A549 (cell line): ENCODE data around the gene RGMA. TPM values are rescaled to one million over a fixed set of nuclear protein-coding genes. Genes with fewer than 3 reads are reported as not detected.
A peak's percentile ranks its signal among the peaks of the same experiment; 100 is the strongest.

Source experiments
- ATAC-seq, 2 experiments: fragments of 200-7000 bp in 1 of 2; fragments of >200 bp in 1 of 2; cut with Nextera tagmentation in 1 of 2; cut with Tn5 transposase in 1 of 2; 3 replicates each; pipeline versions ENCODE4 v1.8.0 to v1.9.1; 2018 to 2020; ENCODE audit warnings: mild to moderate bottlenecking in 1 of 2, moderate library complexity in 1 of 2
- CTCF ChIA-PET: fragments of 300-600 bp; sonication (Branson Sonifier 250); formaldehyde crosslinking; extraction: SDS; loops from one replicate; lab custom pipeline; 2021; ENCODE audit warnings: antibody characterized with exemption, inconsistent platforms; lab: Yijun Ruan, JAX
- POLR2A ChIA-PET: fragments of 350-600 bp; formaldehyde crosslinking; extraction: SDS; loops from one replicate; lab custom pipeline; 2021; ENCODE audit warnings: antibody characterized with exemption, inconsistent platforms; lab: Yijun Ruan, JAX
- DNase-seq, 2 experiments: peaks; one replicate each; pipeline versions ENCODE4 v3.0.0 to v3.0.0-alpha.2; 2011 to 2016; ENCODE audit warnings: low read depth in 1 of 2, low spot score in 1 of 2
- FAIRE-seq: peaks from 2 replicates; lab custom pipeline; 2011; peaks lifted over from hg19 to GRCh38; lab: Jason Lieb, UNC
- H3K27ac ChIP-seq, 2 experiments: fragments of >200 bp; sonication (Bioruptor Twin); formaldehyde crosslinking; 3 replicates each; pipeline ENCODE4 v1.5.1; 2016 to 2017
- H3K4me1 ChIP-seq: fragments of >200 bp; sonication (Bioruptor Twin); formaldehyde crosslinking; 3 replicates; pipeline ENCODE4 v1.6.1; 2016
- H3K4me2 ChIP-seq: fragments of >200 bp; sonication (Bioruptor Twin); formaldehyde crosslinking; 3 replicates; pipeline ENCODE4 v1.6.1; 2016
- H3K4me3 ChIP-seq: fragments of >200 bp; sonication (Bioruptor Twin); formaldehyde crosslinking; 3 replicates; pipeline ENCODE4 v1.5.1; 2016
- H3K9me3 ChIP-seq: fragments of >200 bp; sonication (Bioruptor Twin); formaldehyde crosslinking; 3 replicates; pipeline ENCODE4 v1.6.1; 2016
- CBX2 ChIP-seq: fragments of 200-600 bp; sonication (generic); IDR thresholded peaks from 2 replicates; pipeline ENCODE4 v1.6.1; 2016; ENCODE audit warnings: low read depth, mild to moderate bottlenecking, borderline replicate concordance
- HEYL ChIP-seq: fragments of 250-450 bp; sonication (Bioruptor Pico); IDR thresholded peaks from 2 replicates; pipeline ENCODE4 v1.8.0; 2021; ENCODE audit warnings: mild to moderate bottlenecking, moderate library complexity
- HOXA7 ChIP-seq: fragments of 250-450 bp; sonication (Bioruptor Pico); IDR thresholded peaks from 2 replicates; pipeline ENCODE4 v1.5.0; 2020; ENCODE audit warnings: mild to moderate bottlenecking, moderate library complexity
- JUN ChIP-seq, 2 experiments: fragments of >200 bp; sonication (Bioruptor Twin); formaldehyde crosslinking; IDR thresholded peaks; 2 replicates in 1 of 2; 3 replicates in 1 of 2; pipeline ENCODE4 v1.6.1; 2016 to 2017
- KDM1A ChIP-seq: fragments of 200-600 bp; sonication (generic); IDR thresholded peaks from 2 replicates; pipeline ENCODE4 v1.6.1; 2016; ENCODE audit warnings: low read depth, mild to moderate bottlenecking
- KDM5A ChIP-seq: fragments of 200-600 bp; sonication (generic); IDR thresholded peaks from 2 replicates; pipeline ENCODE4 v1.6.1; 2016; ENCODE audit warnings: antibody characterized with exemption, mild to moderate bottlenecking
- MAFK ChIP-seq: fragments of 450-650 bp; IDR thresholded peaks from 2 replicates; pipeline ENCODE4 v1.6.1; 2014; ENCODE audit not compliant: partially characterized antibody
- MYC ChIP-seq: IDR thresholded peaks from 2 replicates; pipeline ENCODE4 v1.6.1; 2012; ENCODE audit warnings: mild to moderate bottlenecking, inconsistent platforms, low read length, improper control_type of control experiment, borderline replicate concordance
- NPAS2 ChIP-seq: fragments of 250-450 bp; sonication (Bioruptor Pico); IDR thresholded peaks from 2 replicates; pipeline ENCODE4 v1.8.0; 2022; ENCODE audit warnings: mild to moderate bottlenecking, moderate library complexity, borderline replicate concordance
- NR3C1 ChIP-seq: fragments of >200 bp; sonication (Bioruptor Twin); formaldehyde crosslinking; IDR thresholded peaks from 3 replicates; pipeline ENCODE4 v1.6.1; 2017
- POLR2AphosphoS2 ChIP-seq: conservative IDR thresholded peaks from 2 replicates; pipeline ENCODE4 v1.6.1; 2012; ENCODE audit warnings: low read length, improper control_type of control experiment, inconsistent platforms
- RAD21 ChIP-seq, 2 experiments: fragments of >200 bp in 1 of 2; sonication (Bioruptor Twin) in 1 of 2; formaldehyde crosslinking in 1 of 2; IDR thresholded peaks in 1 of 2; conservative IDR thresholded peaks in 1 of 2; 2 replicates in 1 of 2; 3 replicates in 1 of 2; pipeline ENCODE4 v1.6.1; 2012 to 2018; ENCODE audit warnings: inconsistent platforms in 1 of 2
- ZNF302 ChIP-seq: fragments of 250-450 bp; sonication (Bioruptor Pico); IDR thresholded peaks from 2 replicates; pipeline ENCODE4 v1.9.0; 2021; ENCODE audit warnings: inconsistent platforms, mild to moderate bottlenecking, moderate library complexity
- ZSCAN20 ChIP-seq: fragments of 250-450 bp; sonication (Bioruptor Pico); IDR thresholded peaks from 2 replicates; pipeline ENCODE4 v1.8.0; 2022; ENCODE audit warnings: mild to moderate bottlenecking, moderate library complexity
- WGBS: methylation state at CpG from one replicate; pipeline ENCODE4 v1.1.6; 2017; ENCODE audit errors: missing lambda C conversion rate; 5-methylcytosine and 5-hydroxymethylcytosine counted together
- polyA plus RNA-seq, 4 experiments: library from polyadenylated mRNA; depleted of rRNA in 3 of 4; stranded (reverse); fragments of >200 nt; fragmentation: RNase III in 1 of 4; extraction: RNeasy Plus Mini Kit Qiagen cat#74134 plus additional on column Dnase treatment in 1 of 4; gene quantifications; 2 replicates in 3 of 4; 3 replicates in 1 of 4; pipeline ENCODE4 v1.2.3, GENCODE V29; 2011 to 2017
- TF ChIP-seq, protein P1 (sequence below): fragments of >200 bp; sonication (Bioruptor Twin); formaldehyde crosslinking; IDR thresholded peaks from 3 replicates; pipeline ENCODE4 v1.6.1; 2016
- TF ChIP-seq, protein P2 (sequence below): fragments of >200 bp; sonication (Bioruptor Twin); formaldehyde crosslinking; IDR thresholded peaks from 3 replicates; pipeline ENCODE4 v1.5.1; 2016
- TF ChIP-seq, protein P3 (sequence below): fragments of 250-450 bp; sonication (Bioruptor Pico); IDR thresholded peaks from 2 replicates; pipeline ENCODE4 v1.5.0; 2021; ENCODE audit warnings: mild to moderate bottlenecking, moderate library complexity, borderline replicate concordance
- TF ChIP-seq, protein P4 (sequence below): fragments of 150-350 bp; IDR thresholded peaks from 2 replicates; pipeline ENCODE4 v1.6.1; 2014; ENCODE audit warnings: low read depth, mild to moderate bottlenecking, low read length

RGMA gene
- polyA plus RNA-seq, 2 of the 4 experiments (the other 2 are of a cell fraction) = 0.22 TPM; not detected in 1

DNA sequence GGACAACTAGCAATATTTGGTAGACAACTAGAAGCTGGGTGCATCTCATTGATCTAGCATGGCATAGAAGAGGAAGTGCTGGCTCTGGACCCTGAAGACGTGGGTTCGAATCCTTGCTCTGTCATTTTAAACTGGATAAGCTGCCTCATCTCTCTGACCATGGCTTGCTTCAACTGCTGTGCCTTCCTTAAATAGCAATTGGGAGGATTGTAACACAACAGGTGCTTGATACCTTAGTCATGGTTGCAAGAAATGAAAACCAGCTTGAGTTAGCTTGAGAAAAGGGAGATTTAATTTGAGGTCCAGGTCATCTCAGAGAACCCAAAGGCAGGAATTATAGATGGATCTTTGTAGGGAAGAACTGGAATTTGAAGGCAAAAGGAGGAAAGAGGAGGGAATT, 14.8 kb upstream of the RGMA start:
- no peak overlapping the region for H3K4me3 ChIP-seq
- no peak overlapping the region for H3K27ac ChIP-seq
- ATAC-seq = no peak
- FAIRE-seq = peak; percentile 51
- no peak overlapping the region for H3K4me2 ChIP-seq
- 11% methylated on average over 2 of the region's 2 CpGs for WGBS
- H3K4me1 ChIP-seq = no peaks in the 10 kb centered on the region
- CTCF ChIA-PET = interaction anchor here (0.7 to 8.1 kb wide), 4 partner anchors 9 to 25 kb away, joined by 3 to 51 read pairs (median 4); partner anchors contain the start of gene RGMA
- POLR2A ChIA-PET = no interaction called here
- TF ChIP-seq ZSCAN20 (CRISPR knock-in tag) (no peak), RAD21 (conservative IDR thresholded peaks at IDR 0.05 in 1 of 2, IDR thresholded peaks at IDR 0.05 in 1 of 2) (no peak), HOXA7 (CRISPR knock-in tag) (no peak), POLR2AphosphoS2 (no peak), MYC (no peak), NR3C1 (no peak), KDM5A (no peak), NPAS2 (CRISPR knock-in tag) (no peak), ZNF302 (no peak), CBX2 (no peak), MAFK (no peak), HEYL (CRISPR knock-in tag) (no peak), JUN (IDR thresholded peaks at IDR 0.05) (no peak), KDM1A (no peak)
- TF ChIP-seq, protein P1, sequence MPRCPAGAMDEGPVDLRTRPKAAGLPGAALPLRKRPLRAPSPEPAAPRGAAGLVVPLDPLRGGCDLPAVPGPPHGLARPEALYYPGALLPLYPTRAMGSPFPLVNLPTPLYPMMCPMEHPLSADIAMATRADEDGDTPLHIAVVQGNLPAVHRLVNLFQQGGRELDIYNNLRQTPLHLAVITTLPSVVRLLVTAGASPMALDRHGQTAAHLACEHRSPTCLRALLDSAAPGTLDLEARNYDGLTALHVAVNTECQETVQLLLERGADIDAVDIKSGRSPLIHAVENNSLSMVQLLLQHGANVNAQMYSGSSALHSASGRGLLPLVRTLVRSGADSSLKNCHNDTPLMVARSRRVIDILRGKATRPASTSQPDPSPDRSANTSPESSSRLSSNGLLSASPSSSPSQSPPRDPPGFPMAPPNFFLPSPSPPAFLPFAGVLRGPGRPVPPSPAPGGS = no peak
- TF ChIP-seq, protein P2, sequence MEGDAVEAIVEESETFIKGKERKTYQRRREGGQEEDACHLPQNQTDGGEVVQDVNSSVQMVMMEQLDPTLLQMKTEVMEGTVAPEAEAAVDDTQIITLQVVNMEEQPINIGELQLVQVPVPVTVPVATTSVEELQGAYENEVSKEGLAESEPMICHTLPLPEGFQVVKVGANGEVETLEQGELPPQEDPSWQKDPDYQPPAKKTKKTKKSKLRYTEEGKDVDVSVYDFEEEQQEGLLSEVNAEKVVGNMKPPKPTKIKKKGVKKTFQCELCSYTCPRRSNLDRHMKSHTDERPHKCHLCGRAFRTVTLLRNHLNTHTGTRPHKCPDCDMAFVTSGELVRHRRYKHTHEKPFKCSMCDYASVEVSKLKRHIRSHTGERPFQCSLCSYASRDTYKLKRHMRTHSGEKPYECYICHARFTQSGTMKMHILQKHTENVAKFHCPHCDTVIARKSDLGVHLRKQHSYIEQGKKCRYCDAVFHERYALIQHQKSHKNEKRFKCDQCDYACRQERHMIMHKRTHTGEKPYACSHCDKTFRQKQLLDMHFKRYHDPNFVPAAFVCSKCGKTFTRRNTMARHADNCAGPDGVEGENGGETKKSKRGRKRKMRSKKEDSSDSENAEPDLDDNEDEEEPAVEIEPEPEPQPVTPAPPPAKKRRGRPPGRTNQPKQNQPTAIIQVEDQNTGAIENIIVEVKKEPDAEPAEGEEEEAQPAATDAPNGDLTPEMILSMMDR = no peak
- TF ChIP-seq, protein P3, sequence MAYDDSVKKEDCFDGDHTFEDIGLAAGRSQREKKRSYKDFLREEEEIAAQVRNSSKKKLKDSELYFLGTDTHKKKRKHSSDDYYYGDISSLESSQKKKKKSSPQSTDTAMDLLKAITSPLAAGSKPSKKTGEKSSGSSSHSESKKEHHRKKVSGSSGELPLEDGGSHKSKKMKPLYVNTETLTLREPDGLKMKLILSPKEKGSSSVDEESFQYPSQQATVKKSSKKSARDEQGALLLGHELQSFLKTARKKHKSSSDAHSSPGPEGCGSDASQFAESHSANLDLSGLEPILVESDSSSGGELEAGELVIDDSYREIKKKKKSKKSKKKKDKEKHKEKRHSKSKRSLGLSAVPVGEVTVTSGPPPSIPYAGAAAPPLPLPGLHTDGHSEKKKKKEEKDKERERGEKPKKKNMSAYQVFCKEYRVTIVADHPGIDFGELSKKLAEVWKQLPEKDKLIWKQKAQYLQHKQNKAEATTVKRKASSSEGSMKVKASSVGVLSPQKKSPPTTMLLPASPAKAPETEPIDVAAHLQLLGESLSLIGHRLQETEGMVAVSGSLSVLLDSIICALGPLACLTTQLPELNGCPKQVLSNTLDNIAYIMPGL (CRISPR knock-in tag) = no peak
- H3K9me3 ChIP-seq = no peaks in the 10 kb centered on the region
- DNase-seq = no peak

DNA sequence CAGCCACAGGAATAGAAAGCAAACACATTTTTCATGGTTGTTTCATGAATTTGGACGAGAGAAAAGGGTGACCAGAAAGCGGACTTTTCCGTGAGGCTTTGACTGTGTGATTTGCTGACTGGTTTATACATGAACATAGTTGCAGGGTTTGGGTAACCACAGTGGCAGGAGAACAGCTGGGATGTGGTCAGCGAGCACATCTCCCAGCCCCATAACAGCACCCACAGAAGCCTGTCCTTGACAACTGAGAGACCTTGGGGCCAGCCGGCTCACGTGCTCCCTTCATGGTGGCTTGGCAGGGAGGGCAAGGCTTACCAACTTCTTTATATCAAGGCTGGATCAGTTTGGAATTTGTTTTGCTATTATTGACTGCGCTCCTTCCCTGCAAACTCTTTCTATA, 13.2 kb upstream of the RGMA start:
- H3K4me2 ChIP-seq = no peak overlapping the region
- ChIA-PET CTCF (interaction anchor here (0.6 to 8.1 kb wide), 3 partner anchors 12 to 100 kb away, joined by 3 to 51 read pairs (median 3); partner anchors contain the start of gene RGMA), POLR2A (no interaction called here)
- DNase-seq = no peak
- no peak overlapping the region for H3K27ac ChIP-seq
- no peaks in the 10 kb centered on the region for H3K9me3 ChIP-seq
- 45% methylated on average over 7 of the region's 7 CpGs for WGBS
- no peak for FAIRE-seq
- H3K4me3 ChIP-seq = no peak overlapping the region
- ATAC-seq = peak in 1 of 2 experiments; percentile 35; a peak in 1 of 6 replicates
- no peaks in the 10 kb centered on the region for H3K4me1 ChIP-seq
- TF ChIP-seq, protein P3 (CRISPR knock-in tag) = no peak
- TF ChIP-seq, protein P4, sequence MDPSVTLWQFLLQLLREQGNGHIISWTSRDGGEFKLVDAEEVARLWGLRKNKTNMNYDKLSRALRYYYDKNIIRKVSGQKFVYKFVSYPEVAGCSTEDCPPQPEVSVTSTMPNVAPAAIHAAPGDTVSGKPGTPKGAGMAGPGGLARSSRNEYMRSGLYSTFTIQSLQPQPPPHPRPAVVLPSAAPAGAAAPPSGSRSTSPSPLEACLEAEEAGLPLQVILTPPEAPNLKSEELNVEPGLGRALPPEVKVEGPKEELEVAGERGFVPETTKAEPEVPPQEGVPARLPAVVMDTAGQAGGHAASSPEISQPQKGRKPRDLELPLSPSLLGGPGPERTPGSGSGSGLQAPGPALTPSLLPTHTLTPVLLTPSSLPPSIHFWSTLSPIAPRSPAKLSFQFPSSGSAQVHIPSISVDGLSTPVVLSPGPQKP = no peak
